HG02642 (cell line): ENCODE measurements around the gene LIMS2.

Experiments used
- ATAC-seq: cut with Tn5 transposase; IDR thresholded peaks from one replicate; pipeline ENCODE4 v1.9.1; 2021; ENCODE audit warnings: mild to moderate bottlenecking; ENCODE audit not compliant: unreplicated experiment, poor library complexity

The LIMS2 gene

GRCh38 chr2:127636248-127637235 lies 38.8 kb downstream of the LIMS2 start:
- no peak for ATAC-seq

- no peak for ATAC-seq
Observed at GRCh38 chr2:127635380-127636237, 39.7 kb downstream of the LIMS2 start.

GRCh38 chr2:127634626-127635379 lies 40.5 kb downstream of the LIMS2 start:
- no peak for ATAC-seq

- no peak for ATAC-seq
Observed at GRCh38 chr2:127634066-127634617, 41.2 kb downstream of the LIMS2 start.

GRCh38 chr2:127633556-127634065 lies 41.7 kb downstream of the LIMS2 start:
- no peak for ATAC-seq

- ATAC-seq, result peak; percentile 46
Observed at GRCh38 chr2:127632592-127633489, 42.5 kb downstream of the LIMS2 start.

- no peak for ATAC-seq
Observed at GRCh38 chr2:127631997-127632581, 43.2 kb downstream of the LIMS2 start.

- no peak for ATAC-seq
Observed at GRCh38 chr2:127631541-127631996, 43.8 kb downstream of the LIMS2 start.

GRCh38 chr2:127630864-127631540 lies 44.3 kb downstream of the LIMS2 start:
- ATAC-seq, result no peak

GRCh38 chr2:127630096-127630863 lies 45.0 kb downstream of the LIMS2 start:
- ATAC-seq, result no peak

- no peak for ATAC-seq
Observed at GRCh38 chr2:127629637-127630036, 45.7 kb downstream of the LIMS2 start.

GRCh38 chr2:127628767-127629614 lies 46.3 kb downstream of the LIMS2 start:
- no peak for ATAC-seq

GRCh38 chr2:127627740-127628571 lies 47.4 kb downstream of the LIMS2 start:
- no peak for ATAC-seq

- no peak for ATAC-seq
Observed at GRCh38 chr2:127626917-127627739, 48.2 kb downstream of the LIMS2 start.
